CD4-positive, alpha-beta T cell treated with Interferon gamma for 1 hour (primary cell): Measurements from ENCODE around the gene PHKG1.
A peak's percentile ranks its signal among the peaks of the same experiment; 100 is the strongest.
"Not testable (repeated sequence)": the region's sequence is repeated elsewhere in the genome, so short reads cannot be mapped to it uniquely, and the experiment has no call there.

Experiments
- DNase-seq: peaks from one replicate; pipeline ENCODE4 v3.0.0-alpha.2; 2020

Gene PHKG1

GRCh38 chr7:56033671-56034432 is 58.9 kb downstream of the PHKG1 start:
- peak; percentile 69 for DNase-seq

DNA sequence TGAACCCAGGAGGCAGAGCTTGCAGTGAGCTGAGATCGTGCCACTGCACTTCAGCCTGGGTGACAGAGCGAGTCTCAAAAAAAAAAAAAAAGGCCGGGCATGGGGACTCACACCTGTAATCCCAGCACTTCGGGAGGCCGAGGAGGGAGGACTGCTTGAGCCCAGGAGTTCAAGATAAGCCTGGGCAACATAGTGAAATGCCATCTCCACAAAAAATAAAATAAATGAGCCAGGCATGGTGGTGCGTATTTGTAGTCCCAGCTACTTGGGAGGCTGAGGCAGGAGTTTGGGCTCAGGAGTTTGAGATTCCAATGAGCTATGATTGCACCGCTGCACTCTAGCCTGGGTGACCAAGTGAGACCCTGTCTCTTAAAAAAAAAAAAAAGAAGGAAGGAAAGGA is 60.2 kb downstream of the PHKG1 start:
- not testable (repeated sequence) for DNase-seq

DNA sequence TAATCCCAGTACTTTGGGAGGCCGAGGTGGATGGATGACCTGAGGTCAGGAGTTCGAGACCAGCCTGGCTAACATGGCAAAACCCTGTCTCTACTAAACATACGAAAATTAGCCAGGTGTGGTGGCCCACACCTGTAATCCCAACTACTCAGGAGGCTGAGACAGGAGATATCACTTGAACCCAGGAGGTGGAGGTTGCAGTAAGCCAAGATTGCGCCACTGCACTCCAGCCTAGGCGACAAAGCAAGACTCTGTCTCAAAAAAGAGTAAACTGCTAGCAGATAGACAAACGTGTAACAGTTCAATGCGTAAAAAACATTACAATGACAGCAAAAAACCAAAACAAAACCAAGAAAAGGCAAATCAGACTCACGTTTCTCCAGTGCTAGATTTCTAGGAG is 61.2 kb downstream of the PHKG1 start:
- not testable (repeated sequence) for DNase-seq

- no peak for DNase-seq
These were observed 62.4 kb downstream of the PHKG1 start for GRCh38 chr7:56030340-56030739.
